Amniotic epithelial cell (primary cell): Measurements from ENCODE around the gene DAPK2.

ENCODE experiments used
- DNase-seq: peaks from one replicate; pipeline ENCODE4 v3.0.0-alpha.2; 2010; ENCODE audit warnings: low read depth

Gene DAPK2

GRCh38 chr15:63893866-63894661 is 152.2 kb downstream of the DAPK2 start:
- DNase-seq: no peak

DNA sequence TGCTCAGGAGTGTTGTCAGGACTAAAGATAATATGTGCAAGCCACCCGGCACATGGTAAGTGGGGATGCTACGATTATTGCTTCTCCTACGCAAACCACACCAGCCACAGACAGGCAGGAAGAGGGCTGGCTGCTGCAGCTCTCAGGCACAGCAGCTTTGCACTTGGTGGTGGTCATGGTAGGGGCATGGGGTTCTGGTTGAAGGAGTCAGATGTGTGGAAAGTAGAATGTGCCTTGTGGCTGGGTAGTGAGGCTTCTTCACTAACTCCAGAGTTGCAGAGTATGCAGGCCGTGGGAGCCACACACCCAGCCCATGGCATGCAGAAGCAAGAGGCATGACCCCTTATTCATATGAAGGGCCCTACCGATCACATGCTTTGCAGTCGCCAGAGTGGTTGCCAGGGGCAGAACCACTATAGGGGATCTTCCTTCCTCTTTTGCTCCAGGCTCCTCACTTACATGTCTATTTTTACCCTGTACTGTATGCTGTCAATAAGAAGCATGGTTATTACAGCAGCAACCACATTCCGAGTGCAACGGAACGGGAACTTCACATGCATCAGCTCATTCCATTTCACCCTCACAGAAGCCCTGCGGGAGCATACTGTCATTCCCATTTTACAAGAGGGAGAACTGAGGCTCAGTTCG is 153.4 kb downstream of the DAPK2 start:
- DNase-seq: peak; percentile 17

DNA sequence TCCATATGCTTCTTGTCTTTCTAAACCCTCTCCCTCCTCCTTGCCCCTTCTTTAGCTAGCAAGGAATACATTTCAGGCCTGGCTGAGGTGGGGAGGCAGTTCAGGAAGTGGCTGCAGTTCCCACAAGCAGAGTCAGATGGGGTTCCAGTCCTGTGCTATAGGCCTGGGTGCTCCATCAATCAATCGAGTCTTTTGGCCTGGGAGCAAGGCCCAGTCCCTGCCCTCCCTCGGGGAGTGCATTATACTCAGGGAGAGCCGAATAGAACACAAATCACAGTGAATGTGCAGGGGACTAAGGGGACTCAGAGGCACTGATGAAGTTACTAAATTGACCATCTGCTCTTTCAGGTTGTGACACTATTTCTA is 154.5 kb downstream of the DAPK2 start:
- no peak for DNase-seq

DNA sequence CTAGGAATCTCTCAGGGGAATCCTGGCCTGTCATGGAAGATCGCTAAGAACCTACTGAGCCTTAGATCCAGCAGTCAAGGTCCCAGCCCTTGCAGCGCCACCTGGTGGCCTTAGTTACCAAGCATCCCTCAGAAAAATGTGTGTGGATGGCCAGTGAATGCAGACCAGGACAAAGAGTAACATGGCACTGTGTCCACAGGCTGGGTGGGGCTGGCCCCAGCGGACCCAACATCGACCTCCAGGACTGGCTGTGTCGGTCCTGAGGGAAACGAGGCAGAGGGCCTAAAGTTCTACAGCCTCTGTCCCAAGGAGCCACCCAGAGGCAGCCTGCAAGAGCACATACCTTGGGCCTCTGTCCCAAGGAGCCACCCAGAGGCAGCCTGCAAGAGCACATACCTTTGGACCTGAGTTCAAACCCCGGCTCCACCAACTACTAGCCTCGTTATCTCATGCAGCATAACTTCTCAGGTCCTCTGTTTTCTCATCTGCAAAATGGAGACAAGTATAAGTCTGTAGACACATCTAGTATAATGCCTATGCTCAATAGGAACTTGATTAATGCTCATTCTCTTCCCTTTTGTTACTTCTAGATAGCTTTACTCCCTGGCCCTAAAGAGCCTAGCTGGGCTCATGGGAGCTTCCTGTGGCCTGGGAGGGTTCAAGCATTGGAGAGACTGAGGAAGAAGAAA is 155.1 kb downstream of the DAPK2 start:
- DNase-seq: peak; percentile 65

DNA sequence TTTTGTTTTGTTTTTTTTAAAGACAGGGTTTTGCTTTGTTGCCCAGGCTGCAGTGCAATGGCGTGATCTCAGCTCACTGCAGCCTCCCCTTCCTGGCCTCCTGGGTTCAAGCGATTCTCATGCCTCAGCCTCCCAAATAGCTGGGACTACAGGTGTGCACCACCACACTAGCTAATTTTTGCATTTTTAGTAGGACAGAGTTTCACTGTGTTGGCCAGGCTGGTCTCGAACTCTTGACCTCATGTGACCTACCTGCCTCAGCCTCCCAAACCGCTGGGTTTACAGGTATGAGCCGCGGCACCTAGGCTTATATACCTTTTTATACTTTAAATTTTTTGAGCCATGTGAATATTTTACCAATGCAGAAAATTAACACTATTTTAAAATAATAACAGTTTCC is 155.7 kb downstream of the DAPK2 start:
- DNase-seq: no peak

DNA sequence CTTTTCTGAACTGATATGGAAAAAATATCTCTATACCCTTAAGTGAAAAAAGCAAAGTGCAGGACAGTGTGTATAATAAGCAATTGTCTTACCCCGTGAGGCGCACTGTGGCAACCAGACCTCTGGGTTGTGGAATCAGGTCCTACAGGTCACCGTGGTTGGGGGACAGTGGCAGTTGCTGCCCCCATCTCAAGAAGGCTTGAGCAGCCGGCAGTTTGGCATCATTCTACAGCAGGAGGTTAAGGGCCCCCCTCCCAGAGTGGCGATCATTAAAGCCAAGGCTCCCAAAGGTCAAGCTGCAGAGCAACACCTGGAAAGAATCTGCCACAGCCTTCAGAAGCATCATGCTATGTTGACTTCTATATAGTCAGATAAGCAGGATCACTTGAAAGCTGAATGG is 156.5 kb downstream of the DAPK2 start:
- DNase-seq: no peak

- DNase-seq: no peak
These were observed 157.5 kb downstream of the DAPK2 start for GRCh38 chr15:63888823-63889222.

DNA sequence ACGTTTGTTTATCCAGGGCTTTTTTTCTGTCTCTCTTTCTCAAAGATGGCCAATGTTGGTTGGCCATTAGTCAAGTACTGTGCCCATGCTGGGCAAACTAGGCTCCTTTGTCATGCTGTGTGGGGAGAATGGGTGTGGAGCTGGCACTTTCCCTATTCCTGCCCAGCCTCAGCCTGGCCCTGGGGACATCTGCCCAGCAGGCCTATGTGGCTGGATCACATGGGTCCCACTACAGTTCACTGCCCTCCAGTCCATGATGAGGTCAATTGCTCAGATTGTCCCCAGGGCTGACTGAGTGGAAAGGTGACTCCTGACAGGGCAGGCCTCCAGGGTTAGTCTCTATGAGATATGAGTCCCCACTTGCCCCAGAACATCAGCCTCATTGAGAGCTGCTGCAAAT is 158.1 kb downstream of the DAPK2 start:
- DNase-seq: no peak

DNA sequence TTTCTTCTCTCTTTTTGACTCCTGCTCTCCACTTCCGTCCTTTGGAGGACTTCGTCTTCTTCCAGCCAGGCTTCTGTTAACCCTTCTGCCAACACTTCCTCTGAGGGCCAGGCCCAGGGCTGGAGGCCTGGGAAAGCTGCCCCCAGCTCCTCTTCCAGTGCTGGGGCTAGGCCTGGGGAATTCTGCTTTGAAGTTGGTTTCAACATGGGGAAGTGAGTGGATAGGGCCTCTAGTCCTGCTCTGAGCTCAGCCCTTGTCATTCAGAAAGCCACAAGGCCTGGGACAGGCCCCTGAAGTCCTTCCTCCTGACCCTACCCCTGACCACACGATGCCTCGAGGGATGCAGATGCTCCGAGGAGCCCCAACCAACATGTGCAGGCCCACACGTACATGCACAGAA is 158.7 kb downstream of the DAPK2 start:
- no peak for DNase-seq

DNA sequence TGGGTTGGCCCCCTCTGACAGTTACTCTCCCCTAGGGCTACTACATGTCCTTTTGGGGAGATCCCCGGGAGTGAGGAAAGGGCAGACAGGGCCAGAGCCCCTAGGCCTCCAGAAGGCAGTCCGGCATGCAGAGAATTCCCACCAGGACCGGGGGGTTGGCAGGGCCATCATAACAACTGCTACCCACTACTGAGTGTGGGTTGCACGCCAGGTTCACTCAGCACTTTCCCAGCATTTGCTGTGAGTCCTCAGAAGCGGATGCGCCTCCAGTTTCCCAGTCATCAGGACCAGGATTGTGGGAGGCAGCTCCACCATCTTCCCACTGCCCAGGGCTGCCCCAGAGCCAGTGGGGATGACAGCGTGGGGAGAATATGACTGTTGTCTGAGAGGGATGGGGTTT is 161.3 kb downstream of the DAPK2 start:
- no peak for DNase-seq

GRCh38 chr15:63881431-63881830 is 164.9 kb downstream of the DAPK2 start:
- no peak for DNase-seq

GRCh38 chr15:63880744-63881143 is 165.5 kb downstream of the DAPK2 start:
- no peak for DNase-seq

- DNase-seq: no peak
These were observed 166.3 kb downstream of the DAPK2 start for GRCh38 chr15:63879995-63880394.

DNA sequence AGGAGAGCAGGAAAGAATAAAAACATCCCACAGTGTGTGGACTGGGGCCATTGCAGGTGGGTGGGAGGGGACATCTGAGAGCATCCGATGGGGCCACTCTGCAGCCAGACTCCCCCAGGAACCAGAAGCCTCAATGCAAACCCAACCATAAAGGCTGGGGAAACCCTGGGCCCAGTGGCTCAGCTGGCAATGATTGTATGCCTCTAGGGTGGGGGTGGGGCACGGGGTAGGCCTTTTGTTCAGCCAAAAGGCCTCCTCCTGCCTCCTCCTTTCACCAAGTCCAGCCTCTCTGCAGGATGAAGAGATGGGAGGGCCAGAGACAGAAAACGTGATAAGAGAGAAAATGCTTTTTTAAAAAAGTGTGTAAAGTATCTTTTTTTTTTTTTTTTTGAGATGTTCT is 167.1 kb downstream of the DAPK2 start:
- no peak for DNase-seq

GRCh38 chr15:63877713-63878271 is 168.5 kb downstream of the DAPK2 start:
- DNase-seq: no peak

DNA sequence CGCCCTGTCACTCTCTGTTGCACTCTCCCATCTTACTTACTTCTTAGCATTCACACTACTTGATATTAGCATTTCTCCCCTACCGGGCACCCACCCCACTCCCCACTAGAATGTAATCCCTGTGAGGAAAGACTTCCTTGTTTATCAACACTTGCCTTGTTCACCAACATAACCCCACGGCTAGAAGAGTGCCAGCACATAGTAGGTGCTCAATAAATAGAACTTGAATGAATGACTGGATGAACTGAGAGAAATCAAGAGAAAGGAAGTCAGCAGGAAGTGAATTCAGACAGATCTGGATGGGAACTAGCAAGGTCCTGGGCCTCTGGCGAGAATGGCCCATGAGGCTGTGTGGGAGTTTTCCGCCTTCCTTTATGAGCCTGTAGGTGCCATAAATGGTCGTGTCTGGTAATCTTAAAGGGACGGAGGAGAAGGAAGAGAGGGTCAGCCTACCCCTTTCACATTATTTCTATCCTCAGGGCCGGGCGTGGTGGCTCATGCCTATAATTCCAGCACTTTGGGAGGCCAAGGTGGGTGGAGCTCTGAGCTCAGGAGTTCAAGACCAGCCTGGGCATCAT is 170.1 kb downstream of the DAPK2 start:
- DNase-seq: no peak

GRCh38 chr15:63874616-63875015 is 171.7 kb downstream of the DAPK2 start:
- no peak for DNase-seq

DNA sequence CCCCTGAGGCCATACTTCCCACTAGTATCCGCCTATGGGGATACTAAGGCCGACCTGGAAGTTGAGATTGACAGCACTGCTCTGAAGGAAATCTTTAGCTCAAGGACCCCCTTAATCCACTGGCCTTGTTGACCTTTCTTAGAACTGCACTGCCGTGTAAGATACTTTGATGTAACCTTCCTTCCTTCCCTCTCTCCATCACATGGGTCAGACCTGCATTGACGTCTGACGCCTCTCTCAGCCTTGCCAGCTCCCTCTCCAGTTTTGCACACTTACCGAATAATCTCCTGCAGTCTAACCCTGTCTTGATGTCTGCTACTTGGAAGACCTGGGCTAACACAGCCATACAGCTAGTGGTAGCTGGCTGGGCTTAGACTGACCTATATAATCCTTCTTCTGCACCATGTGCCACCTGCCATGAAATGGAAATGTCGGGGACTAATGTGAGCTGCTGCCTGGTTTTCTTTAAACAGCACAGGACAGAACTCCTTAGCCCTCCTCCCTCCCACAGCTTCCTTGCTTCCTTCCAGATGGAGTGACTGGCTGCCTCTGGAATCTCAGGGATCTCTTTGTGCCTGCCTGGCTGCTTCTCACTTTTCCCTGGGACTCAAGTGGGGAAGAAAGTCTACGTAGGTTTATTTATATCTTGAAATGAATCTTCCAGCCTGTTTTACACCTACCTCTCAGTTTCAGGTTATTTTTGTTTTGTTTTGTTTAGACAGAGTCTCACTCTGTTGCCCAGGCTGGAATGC is 173.3 kb downstream of the DAPK2 start:
- DNase-seq: peak; percentile 13

DNA sequence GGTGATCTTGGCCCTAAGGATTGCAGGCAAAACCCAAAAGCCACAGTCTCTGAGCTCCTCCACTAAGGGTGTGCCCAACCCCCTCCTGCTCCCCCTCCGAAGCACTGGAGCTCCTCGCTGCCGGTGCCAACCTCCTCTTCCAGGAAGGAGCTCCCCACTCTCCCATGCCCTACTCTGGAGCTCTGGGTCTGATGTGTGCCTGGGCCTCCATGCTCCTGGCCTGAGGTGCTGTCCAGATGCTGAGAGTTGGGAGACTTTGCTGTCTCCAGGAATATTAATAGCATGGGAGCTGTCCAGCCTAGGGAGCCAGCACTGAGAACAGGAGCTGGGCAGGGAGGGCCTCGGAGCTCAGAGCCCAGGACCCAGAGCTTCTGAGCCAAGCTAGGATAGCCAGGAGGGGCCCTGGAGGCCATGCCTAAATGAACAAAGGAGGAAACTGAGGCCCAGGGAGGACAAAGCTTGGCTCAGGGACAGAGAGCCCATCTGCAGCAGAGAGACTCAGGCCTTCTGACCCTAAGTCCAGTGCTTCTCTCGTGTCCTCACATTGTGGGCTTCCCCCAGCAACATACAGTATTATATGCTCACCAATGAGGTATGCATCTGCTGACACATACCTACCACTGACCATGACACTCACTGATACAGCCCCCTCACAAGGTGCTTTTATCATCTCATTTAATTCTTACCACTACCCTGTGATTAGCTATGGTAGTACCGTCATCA is 175.6 kb downstream of the DAPK2 start:
- peak; percentile 86 for DNase-seq

GRCh38 chr15:63870043-63870394 is 176.3 kb downstream of the DAPK2 start:
- no peak for DNase-seq

DNA sequence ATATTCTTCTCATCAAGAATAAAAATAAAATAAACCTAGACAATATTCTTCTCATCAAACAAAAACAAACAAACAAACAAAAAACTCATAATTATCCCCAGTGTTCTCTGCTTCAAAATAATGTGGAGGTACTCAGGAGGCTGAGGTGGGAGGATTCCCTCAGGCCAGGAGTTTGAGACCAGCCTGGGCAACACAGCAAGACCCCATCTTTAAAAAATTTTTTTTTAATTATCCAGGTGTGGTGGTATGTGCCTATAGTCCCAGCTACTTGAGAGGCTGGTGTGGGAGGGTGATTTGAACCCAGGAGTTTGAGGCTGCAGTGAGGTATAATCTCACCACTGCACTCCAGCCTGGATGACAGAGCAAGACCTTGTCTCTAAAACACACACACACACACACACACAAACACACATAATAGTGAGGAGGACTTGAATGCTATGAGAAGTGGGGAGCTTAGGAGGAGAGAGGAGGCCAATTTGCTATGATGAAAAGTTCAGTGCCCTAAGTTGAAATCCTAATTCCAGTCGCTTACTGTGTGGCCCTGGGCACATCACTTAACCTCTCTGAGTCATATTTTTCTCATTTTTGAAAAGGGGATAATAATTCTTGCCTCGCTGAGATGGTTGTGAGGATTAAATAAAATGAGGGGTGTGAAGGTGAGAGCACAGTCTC is 176.8 kb downstream of the DAPK2 start:
- DNase-seq: no peak
